Daoy (cell line): ENCODE data around the gene OR5T3. TPM values are rescaled to one million over a fixed set of nuclear protein-coding genes. Genes with fewer than 3 reads are reported as not detected.
"Not testable (repeated sequence)": the region's sequence is repeated elsewhere in the genome, so short reads cannot be mapped to it uniquely, and the experiment has no call there.

Experiments used
- DNase-seq: peaks from one replicate; pipeline ENCODE4 v3.0.0-alpha.2; 2015; ENCODE audit warnings: low read depth
- total RNA-seq: library from RNA; depleted of rRNA; stranded (reverse); fragments of >200 nt; shearing (Covaris generic); gene quantifications from 2 replicates; pipeline ENCODE4 v1.2.3, GENCODE V29; 2014; rRNA removed

The OR5T3 gene
- not detected in 2 replicates for total RNA-seq

GRCh38 chr11:56251954-56252353 lies at the start of gene OR5T3:
Gene OR5T3, plus strand, starts transcription at chr11:56252254. Its CDS starts 0 bp downstream, at chr11:56252254.
- DNase-seq, result no peak

DNA sequence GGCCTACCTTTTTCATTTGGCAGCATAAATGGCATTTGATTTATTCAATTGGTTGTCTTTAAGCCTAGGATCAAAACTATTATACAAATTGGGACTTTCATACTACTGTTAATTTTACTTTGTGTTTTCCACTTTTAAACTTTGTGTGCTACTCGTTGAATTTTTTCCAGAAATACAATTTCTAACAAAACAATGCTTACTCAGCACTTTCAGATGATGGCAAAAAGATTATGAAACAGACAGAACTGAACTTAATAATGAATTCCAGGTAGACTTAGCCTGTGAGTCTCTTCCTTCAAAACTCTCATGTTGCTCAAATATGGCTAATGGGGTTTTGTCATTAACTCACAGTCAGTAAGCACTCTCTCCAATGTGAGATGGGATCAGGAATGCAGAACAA lies 44.3 kb upstream of the OR5T3 start:
- DNase-seq, result no peak

GRCh38 chr11:56214537-56214936 lies 37.5 kb upstream of the OR5T3 start:
- DNase-seq, result no peak

DNA sequence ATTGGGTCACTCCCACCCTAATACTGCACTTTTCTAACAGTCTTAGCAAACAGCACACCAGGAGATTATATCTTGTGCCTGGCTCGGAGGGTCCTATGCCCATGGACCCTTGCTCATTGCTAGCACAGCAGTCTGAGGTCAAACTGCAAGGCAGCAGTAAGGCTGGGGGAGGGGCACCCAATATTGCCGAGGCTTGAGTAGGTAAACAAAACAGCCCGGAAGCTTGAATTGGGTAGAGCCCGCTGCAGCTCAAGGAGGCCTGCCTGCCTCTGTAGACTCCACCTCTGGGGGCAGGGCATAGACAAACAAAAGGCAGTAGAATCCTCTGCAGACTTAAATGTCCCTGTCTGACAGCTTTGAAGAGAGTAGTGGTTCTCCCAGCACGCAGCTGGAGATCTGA lies 32.3 kb upstream of the OR5T3 start:
- DNase-seq, result not testable (repeated sequence)

DNA sequence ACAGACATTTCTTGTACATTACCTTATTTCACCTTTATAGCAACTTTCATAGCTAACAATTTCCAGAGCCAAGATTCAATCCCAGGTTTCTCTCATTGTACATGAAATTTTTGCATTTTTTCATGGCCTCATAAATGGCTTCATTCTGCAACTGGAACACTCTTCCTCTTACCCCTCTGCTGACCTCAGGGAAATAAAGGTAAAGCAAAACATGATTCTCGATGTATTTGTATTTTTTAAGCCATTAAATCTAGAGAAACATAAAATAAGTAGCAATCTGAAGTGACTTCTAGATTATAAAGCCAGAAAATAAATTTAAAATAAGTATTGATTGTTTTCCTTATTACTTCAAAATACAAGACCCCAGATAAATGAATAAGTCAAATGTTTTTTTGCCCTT lies 17.9 kb upstream of the OR5T3 start, which contains the start of gene OR5T2:
OR5T2 (minus strand) TSS at position 101 of the 400 bp plus-strand sequence. CDS start 1,193 bp downstream, outside the sequence.
- no peak for DNase-seq

- DNase-seq, result no peak
Observed at GRCh38 chr11:56271092-56271491, 19.0 kb downstream of the OR5T3 start.

- DNase-seq, result no peak
Observed at GRCh38 chr11:56273854-56274253, 21.8 kb downstream of the OR5T3 start, which contains the start of gene OR5T1. Gene OR5T1, plus strand, starts transcription at chr11:56274154. Its CDS starts 1,485 bp downstream, at chr11:56275639.

DNA sequence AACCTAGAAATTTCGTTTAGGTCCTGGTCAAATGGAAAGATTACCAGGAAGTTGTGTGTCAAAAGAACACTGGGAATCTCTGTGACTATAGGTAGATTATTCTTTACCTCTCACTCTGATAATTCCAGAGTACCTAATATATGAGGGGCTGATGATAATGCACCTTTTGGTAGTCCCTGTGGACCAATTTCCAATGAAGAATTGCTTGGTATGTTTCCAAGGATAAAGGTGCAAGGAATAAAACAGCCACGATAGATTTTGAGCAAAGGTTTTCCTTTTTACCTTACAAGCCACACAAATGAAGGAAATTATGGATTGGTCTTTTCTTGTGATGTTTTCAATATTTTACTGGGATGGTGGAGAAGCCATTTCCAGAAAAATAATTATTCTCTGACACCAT lies 40.1 kb downstream of the OR5T3 start, which contains the start of gene OR8H1:
OR8H1 (minus strand) TSS at position 101 of the 400 bp plus-strand sequence. CDS start 1,192 bp downstream, outside the sequence.
- no peak for DNase-seq

- DNase-seq, result no peak
Observed at GRCh38 chr11:56296898-56297297, 44.8 kb downstream of the OR5T3 start.

Other genes with a start within 250 kb of the OR5T3 start
- not detected in 2 replicates for gene OR5AS1, start 224.6 kb upstream of the OR5T3 start, total RNA-seq
- gene OR8I2, start 158.9 kb upstream of the OR5T3 start, total RNA-seq, result not detected in 2 replicates
- gene OR8H2, start 148.6 kb upstream of the OR5T3 start, total RNA-seq, result not detected in 2 replicates
- not detected in 2 replicates for gene OR8H3, start 129.9 kb upstream of the OR5T3 start, total RNA-seq
- not detected in 2 replicates for gene OR8J3, start 112.1 kb upstream of the OR5T3 start, total RNA-seq
- gene OR8K5, start 91.9 kb upstream of the OR5T3 start, total RNA-seq, result not detected in 2 replicates
- not detected in 2 replicates for gene OR5J2, start 75.6 kb upstream of the OR5T3 start, total RNA-seq
- not detected in 2 replicates for gene OR5T2, start 18.0 kb upstream of the OR5T3 start, total RNA-seq
- gene OR5T1, start 21.9 kb downstream of the OR5T3 start, total RNA-seq, result not detected in 2 replicates
- gene OR8H1, start 40.0 kb downstream of the OR5T3 start, total RNA-seq, result not detected in 2 replicates
- gene OR8K3, start 62.9 kb downstream of the OR5T3 start, total RNA-seq, result not detected in 2 replicates
- not detected in 2 replicates for gene OR8K1, start 93.8 kb downstream of the OR5T3 start, total RNA-seq
- gene OR8J1, start 102.0 kb downstream of the OR5T3 start, total RNA-seq, result not detected in 2 replicates
- not detected in 2 replicates for gene OR8U1, start 123.4 kb downstream of the OR5T3 start, total RNA-seq
- gene OR5AL1, start 160.4 kb downstream of the OR5T3 start, total RNA-seq, result not detected in 2 replicates
- gene OR5M3, start 221.1 kb downstream of the OR5T3 start, total RNA-seq, result not detected in 2 replicates
- gene OR5M8, start 239.1 kb downstream of the OR5T3 start, total RNA-seq, result not detected in 2 replicates